Natural killer cell (primary cell): Measurements from ENCODE around the gene JMJD1C. TPM values are rescaled to one million over a fixed set of nuclear protein-coding genes. Genes with fewer than 3 reads are reported as not detected.

Experiments used
- ATAC-seq, 3 donors: fragments of 150-1000 bp in 2 of 3; fragments of 200-7000 bp in 1 of 3; cut with Tn5 transposase; 1 replicate in 1 of 3; 2 replicates in 2 of 3; pipeline ENCODE4 v1.10.0; 2021; ENCODE audit warnings: mild to moderate bottlenecking in 2 of 3, moderate library complexity in 2 of 3
- DNase-seq, 2 donors: peaks; one replicate each; pipeline versions ENCODE4 v3.0.0 to v3.0.0-alpha.2; 2013 to 2021; ENCODE audit warnings: mixed read lengths in 1 of 2
- H3K27ac ChIP-seq: one replicate; pipeline ENCODE4 v1.5.1; 2013; ENCODE audit warnings: mild to moderate bottlenecking, low read length
- H3K27me3 ChIP-seq: one replicate; pipeline ENCODE4 v1.6.1; 2013; ENCODE audit warnings: low read length; ENCODE audit not compliant: control insufficient read depth, insufficient read depth
- H3K36me3 ChIP-seq: one replicate; pipeline ENCODE4 v1.6.1; 2013; ENCODE audit warnings: low read length; ENCODE audit not compliant: control insufficient read depth, insufficient read depth
- H3K4me1 ChIP-seq: one replicate; pipeline ENCODE4 v1.6.1; 2013; ENCODE audit warnings: low read length; ENCODE audit not compliant: control insufficient read depth, insufficient read depth
- H3K4me3 ChIP-seq: one replicate; pipeline ENCODE4 v1.5.1; 2013; ENCODE audit warnings: low read length
- H3K9me3 ChIP-seq: one replicate; pipeline ENCODE4 v1.6.1; 2013; ENCODE audit warnings: low read length; ENCODE audit not compliant: control insufficient read depth, insufficient read depth
- H3K27ac Mint-ChIP-seq, 2 donors: one replicate each; pipeline ENCODE4 v1.8.0; 2022; ENCODE audit warnings: mild to moderate bottlenecking in 2 of 2, mixed read lengths in 2 of 2, moderate library complexity in 1 of 2
- H3K27me3 Mint-ChIP-seq, 2 donors: one replicate each; pipeline ENCODE4 v1.8.0; 2022; ENCODE audit warnings: low read depth in 2 of 2, mixed read lengths in 2 of 2
- H3K36me3 Mint-ChIP-seq: one replicate; pipeline ENCODE4 v1.8.0; 2022; ENCODE audit warnings: mixed read lengths
- H3K4me1 Mint-ChIP-seq, 2 donors: one replicate each; pipeline ENCODE4 v1.8.0; 2022; ENCODE audit warnings: mixed read lengths in 2 of 2
- H3K4me3 Mint-ChIP-seq: one replicate; pipeline ENCODE4 v1.8.0; 2022; ENCODE audit warnings: mild to moderate bottlenecking, moderate library complexity, mixed read lengths
- H3K9me3 Mint-ChIP-seq, 2 donors: one replicate each; pipeline ENCODE4 v1.8.0; 2022; ENCODE audit warnings: mixed read lengths in 2 of 2
- CTCF ChIP-seq: fragments of 200-600 bp; IDR thresholded peaks from one replicate; pipeline ENCODE4 v1.8.0; 2022; ENCODE audit warnings: antibody characterized with exemption
- WGBS: methylation state at CpG from one replicate; pipeline ENCODE4 v1.1.7; 2013; ENCODE audit warnings: missing lambda C conversion rate; ENCODE audit not compliant: insufficient coverage; 5-methylcytosine and 5-hydroxymethylcytosine counted together
- intact Hi-C: fragments of 100-400 bp; cut with micrococcal nuclease; formaldehyde crosslinking; loops from one replicate; pipeline ENCODE4 v1.14.2; 2022
- total RNA-seq, 4 donors: library from RNA; stranded (reverse); fragments of 120-200 nt in 1 of 4; gene quantifications; one replicate each; pipeline versions ENCODE4 v1.2.3 to v1.2.4, GENCODE V29; 2013 to 2022

JMJD1C gene
- total RNA-seq, 3 donors from 2014 or later (not counting 1 experiment from before 2014, with no cell fraction given), result 125 to 208 (median 156) TPM

GRCh38 chr10:63429281-63429680, 36.5 kb downstream of the JMJD1C start:
- no peaks in the 10 kb centered on the region for H3K27me3 Mint-ChIP-seq
- Histone ChIP-seq H3K9me3 (no peaks in the 10 kb centered on the region), H3K36me3 (no peaks in the 10 kb centered on the region), H3K27ac (no peak overlapping the region), H3K27me3 (no peaks in the 10 kb centered on the region), H3K4me3 (no peak overlapping the region), H3K4me1 (no peaks in the 10 kb centered on the region)
- TF ChIP-seq CTCF, result no peak
- H3K4me1 Mint-ChIP-seq, result peaks cover 10 to 16% of the 10 kb centered on the region in 2 donors
- H3K36me3 Mint-ChIP-seq, result no peaks in the 10 kb centered on the region
- 74% methylated on average over 2 of the region's 2 CpGs for WGBS
- intact Hi-C loops, result no loop called here
- ATAC-seq, result no peak
- H3K9me3 Mint-ChIP-seq, result no peaks in the 10 kb centered on the region
- no peak overlapping the region for H3K4me3 Mint-ChIP-seq
- no peak overlapping the region for H3K27ac Mint-ChIP-seq
- DNase-seq, result no peak

GRCh38 chr10:63427013-63427412, 38.8 kb downstream of the JMJD1C start:
- no peaks in the 10 kb centered on the region for H3K9me3 Mint-ChIP-seq
- H3K9me3 ChIP-seq, result no peaks in the 10 kb centered on the region
- intact Hi-C loops, result no loop called here

GRCh38 chr10:63425512-63425911, 40.3 kb downstream of the JMJD1C start:
- H3K27ac Mint-ChIP-seq, result no peak overlapping the region
- DNase-seq (no peak), ATAC-seq (no peak)
- TF ChIP-seq CTCF, result no peak
- 100% methylated on average over 1 of the region's 5 CpGs for WGBS
- no peaks in the 10 kb centered on the region for H3K9me3 Mint-ChIP-seq
- H3K4me1 Mint-ChIP-seq, result peaks cover 28 to 33% of the 10 kb centered on the region in 2 donors
- intact Hi-C loops, result no loop called here
- Histone ChIP-seq H3K9me3 (no peaks in the 10 kb centered on the region), H3K27me3 (no peaks in the 10 kb centered on the region), H3K4me3 (no peak overlapping the region), H3K4me1 (peaks cover 12% of the 10 kb centered on the region), H3K27ac (no peak overlapping the region), H3K36me3 (no peaks in the 10 kb centered on the region)
- H3K27me3 Mint-ChIP-seq, result no peaks in the 10 kb centered on the region
- H3K36me3 Mint-ChIP-seq, result no peaks in the 10 kb centered on the region
- no peak overlapping the region for H3K4me3 Mint-ChIP-seq

More at GRCh38 chr10:63427013-63427412, 38.8 kb downstream of the JMJD1C start:
- no peak for TF ChIP-seq CTCF
- H3K27me3 ChIP-seq, result no peaks in the 10 kb centered on the region
- Mint-ChIP-seq H3K27me3 (no peaks in the 10 kb centered on the region), H3K36me3 (no peaks in the 10 kb centered on the region), H3K4me3 (no peak overlapping the region), H3K4me1 (peaks cover 16 to 22% of the 10 kb centered on the region in 2 donors), H3K27ac (no peak overlapping the region)
- peaks cover 3% of the 10 kb centered on the region for H3K4me1 ChIP-seq
- H3K36me3 ChIP-seq, result no peaks in the 10 kb centered on the region
- no peak overlapping the region for H3K27ac ChIP-seq
- DNase-seq (no peak), ATAC-seq (no peak)
- H3K4me3 ChIP-seq, result no peak overlapping the region
- 98% methylated on average over 17 of the region's 19 CpGs for WGBS

GRCh38 chr10:63424576-63424975, 41.2 kb downstream of the JMJD1C start:
- 96% methylated on average over 2 of the region's 3 CpGs for WGBS
- Histone ChIP-seq H3K4me3 (no peak overlapping the region), H3K27me3 (no peaks in the 10 kb centered on the region), H3K27ac (no peak overlapping the region), H3K4me1 (peaks cover 12% of the 10 kb centered on the region), H3K9me3 (no peaks in the 10 kb centered on the region), H3K36me3 (no peaks in the 10 kb centered on the region)
- no peak for TF ChIP-seq CTCF
- H3K27ac Mint-ChIP-seq, result no peak overlapping the region
- no peak overlapping the region for H3K4me3 Mint-ChIP-seq
- H3K36me3 Mint-ChIP-seq, result no peaks in the 10 kb centered on the region
- no peaks in the 10 kb centered on the region for H3K27me3 Mint-ChIP-seq
- DNase-seq (no peak), ATAC-seq (no peak)
- intact Hi-C loops, result no loop called here
- H3K9me3 Mint-ChIP-seq, result no peaks in the 10 kb centered on the region
- H3K4me1 Mint-ChIP-seq, result peaks cover 26 to 31% of the 10 kb centered on the region in 2 donors
